ENCODE measurements around the gene SPG11.
"Not testable (repeated sequence)": the region's sequence is repeated elsewhere in the genome, so short reads cannot be mapped to it uniquely, and the experiment has no call there.

The SPG11 gene, protein sequence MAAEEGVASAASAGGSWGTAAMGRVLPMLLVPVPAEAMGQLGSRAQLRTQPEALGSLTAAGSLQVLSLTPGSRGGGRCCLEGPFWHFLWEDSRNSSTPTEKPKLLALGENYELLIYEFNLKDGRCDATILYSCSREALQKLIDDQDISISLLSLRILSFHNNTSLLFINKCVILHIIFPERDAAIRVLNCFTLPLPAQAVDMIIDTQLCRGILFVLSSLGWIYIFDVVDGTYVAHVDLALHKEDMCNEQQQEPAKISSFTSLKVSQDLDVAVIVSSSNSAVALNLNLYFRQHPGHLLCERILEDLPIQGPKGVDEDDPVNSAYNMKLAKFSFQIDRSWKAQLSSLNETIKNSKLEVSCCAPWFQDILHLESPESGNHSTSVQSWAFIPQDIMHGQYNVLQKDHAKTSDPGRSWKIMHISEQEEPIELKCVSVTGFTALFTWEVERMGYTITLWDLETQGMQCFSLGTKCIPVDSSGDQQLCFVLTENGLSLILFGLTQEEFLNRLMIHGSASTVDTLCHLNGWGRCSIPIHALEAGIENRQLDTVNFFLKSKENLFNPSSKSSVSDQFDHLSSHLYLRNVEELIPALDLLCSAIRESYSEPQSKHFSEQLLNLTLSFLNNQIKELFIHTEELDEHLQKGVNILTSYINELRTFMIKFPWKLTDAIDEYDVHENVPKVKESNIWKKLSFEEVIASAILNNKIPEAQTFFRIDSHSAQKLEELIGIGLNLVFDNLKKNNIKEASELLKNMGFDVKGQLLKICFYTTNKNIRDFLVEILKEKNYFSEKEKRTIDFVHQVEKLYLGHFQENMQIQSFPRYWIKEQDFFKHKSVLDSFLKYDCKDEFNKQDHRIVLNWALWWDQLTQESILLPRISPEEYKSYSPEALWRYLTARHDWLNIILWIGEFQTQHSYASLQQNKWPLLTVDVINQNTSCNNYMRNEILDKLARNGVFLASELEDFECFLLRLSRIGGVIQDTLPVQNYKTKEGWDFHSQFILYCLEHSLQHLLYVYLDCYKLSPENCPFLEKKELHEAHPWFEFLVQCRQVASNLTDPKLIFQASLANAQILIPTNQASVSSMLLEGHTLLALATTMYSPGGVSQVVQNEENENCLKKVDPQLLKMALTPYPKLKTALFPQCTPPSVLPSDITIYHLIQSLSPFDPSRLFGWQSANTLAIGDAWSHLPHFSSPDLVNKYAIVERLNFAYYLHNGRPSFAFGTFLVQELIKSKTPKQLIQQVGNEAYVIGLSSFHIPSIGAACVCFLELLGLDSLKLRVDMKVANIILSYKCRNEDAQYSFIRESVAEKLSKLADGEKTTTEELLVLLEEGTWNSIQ (N-terminal part only)

DNA sequence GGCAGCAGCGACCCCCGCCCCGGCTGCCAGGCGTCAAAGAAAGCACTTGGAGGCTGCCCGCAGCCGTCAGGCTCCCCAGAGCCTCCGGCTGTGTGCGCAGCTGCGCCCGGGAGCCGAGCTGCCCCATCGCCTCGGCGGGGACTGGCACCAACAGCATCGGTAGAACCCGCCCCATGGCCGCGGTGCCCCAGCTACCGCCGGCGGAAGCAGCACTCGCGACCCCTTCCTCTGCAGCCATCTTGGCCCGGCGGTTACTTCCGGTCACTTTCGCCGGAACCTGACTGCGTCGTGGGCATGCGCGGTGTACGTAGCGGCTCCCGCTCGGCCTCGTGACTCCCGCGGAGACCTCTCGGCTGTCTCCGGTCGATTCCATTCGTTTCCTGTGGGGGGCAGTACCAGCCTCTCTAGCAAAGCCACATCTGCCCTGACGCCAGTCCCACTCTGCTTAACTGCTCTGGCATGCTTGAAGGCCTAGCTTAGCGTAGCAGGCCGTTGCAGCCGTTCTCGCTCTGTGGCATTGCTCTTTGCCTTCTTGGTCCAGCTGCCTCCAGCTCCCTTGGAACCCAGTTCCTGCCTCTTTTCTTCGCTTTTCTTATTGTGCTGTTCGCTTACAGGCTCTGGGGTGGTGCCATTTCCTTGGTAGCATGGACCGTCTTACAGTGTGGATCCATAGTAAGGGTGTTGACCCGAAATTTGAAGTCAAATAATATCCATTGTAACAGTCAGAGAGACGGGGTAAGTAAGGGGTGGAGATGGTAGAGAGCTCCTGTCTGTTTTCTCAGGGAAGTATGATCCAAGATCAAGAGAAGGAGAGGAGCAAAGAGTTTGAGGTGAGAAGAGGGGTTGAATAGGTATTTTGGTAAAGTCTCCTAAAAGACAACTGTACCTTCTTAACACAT is at the start of gene SPG11:
TSS of gene SPG11 (minus strand) at position 253 of the 899 bp plus-strand sequence. CDS start at position 238, 15 bp downstream.
- DNase-seq (ENCODE audit: low spot score), result peak; percentile 99

DNA sequence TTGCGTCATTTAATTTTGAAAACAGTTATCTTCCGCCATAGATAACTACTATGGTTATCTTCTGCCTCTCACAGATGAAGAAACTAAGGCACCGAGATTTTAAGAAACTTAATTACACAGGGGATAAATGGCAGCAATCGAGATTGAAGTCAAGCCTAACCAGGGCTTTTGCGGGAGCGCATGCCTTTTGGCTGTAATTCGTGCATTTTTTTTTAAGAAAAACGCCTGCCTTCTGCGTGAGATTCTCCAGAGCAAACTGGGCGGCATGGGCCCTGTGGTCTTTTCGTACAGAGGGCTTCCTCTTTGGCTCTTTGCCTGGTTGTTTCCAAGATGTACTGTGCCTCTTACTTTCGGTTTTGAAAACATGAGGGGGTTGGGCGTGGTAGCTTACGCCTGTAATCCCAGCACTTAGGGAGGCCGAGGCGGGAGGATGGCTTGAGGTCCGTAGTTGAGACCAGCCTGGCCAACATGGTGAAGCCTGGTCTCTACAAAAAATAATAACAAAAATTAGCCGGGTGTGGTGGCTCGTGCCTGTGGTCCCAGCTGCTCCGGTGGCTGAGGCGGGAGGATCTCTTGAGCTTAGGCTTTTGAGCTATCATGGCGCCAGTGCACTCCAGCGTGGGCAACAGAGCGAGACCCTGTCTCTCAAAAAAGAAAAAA is 49.0 kb upstream of the SPG11 start:
- DNase-seq (ENCODE audit: low spot score), result peak; percentile 77

DNA sequence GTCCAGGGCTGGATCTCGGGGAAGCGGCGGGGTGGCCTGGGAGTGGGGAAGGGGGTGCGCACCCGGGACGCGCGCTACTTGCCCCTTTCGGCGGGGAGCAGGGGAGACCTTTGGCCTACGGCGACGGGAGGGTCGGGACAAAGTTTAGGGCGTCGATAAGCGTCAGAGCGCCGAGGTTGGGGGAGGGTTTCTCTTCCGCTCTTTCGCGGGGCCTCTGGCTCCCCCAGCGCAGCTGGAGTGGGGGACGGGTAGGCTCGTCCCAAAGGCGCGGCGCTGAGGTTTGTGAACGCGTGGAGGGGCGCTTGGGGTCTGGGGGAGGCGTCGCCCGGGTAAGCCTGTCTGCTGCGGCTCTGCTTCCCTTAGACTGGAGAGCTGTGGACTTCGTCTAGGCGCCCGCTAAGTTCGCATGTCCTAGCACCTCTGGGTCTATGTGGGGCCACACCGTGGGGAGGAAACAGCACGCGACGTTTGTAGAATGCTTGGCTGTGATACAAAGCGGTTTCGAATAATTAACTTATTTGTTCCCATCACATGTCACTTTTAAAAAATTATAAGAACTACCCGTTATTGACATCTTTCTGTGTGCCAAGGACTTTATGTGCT is 48.4 kb upstream of the SPG11 start:
- DNase-seq (ENCODE audit: low spot score), result peak; percentile 57

DNA sequence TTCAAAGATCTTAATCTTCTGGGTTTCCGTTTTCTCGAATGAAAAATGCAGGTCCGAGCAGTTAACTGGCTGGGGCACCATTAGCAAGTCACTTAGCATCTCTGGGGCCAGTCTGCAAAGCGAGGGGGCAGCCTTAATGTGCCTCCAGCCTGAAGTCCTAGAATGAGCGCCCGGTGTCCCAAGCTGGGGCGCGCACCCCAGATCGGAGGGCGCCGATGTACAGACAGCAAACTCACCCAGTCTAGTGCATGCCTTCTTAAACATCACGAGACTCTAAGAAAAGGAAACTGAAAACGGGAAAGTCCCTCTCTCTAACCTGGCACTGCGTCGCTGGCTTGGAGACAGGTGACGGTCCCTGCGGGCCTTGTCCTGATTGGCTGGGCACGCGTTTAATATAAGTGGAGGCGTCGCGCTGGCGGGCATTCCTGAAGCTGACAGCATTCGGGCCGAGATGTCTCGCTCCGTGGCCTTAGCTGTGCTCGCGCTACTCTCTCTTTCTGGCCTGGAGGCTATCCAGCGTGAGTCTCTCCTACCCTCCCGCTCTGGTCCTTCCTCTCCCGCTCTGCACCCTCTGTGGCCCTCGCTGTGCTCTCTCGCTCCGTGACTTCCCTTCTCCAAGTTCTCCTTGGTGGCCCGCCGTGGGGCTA is 47.8 kb upstream of the SPG11 start, which contains the start of the genes B2M and PATL2:
TSS of gene B2M (plus strand) at position 422 of the 647 bp plus-strand sequence. CDS start at position 452, 30 bp downstream.
TSS of gene PATL2 (minus strand) at position 228 of the 647 bp plus-strand sequence. CDS start 34,833 bp downstream, outside the sequence.
- DNase-seq (ENCODE audit: low spot score), result peak; percentile 98

DNA sequence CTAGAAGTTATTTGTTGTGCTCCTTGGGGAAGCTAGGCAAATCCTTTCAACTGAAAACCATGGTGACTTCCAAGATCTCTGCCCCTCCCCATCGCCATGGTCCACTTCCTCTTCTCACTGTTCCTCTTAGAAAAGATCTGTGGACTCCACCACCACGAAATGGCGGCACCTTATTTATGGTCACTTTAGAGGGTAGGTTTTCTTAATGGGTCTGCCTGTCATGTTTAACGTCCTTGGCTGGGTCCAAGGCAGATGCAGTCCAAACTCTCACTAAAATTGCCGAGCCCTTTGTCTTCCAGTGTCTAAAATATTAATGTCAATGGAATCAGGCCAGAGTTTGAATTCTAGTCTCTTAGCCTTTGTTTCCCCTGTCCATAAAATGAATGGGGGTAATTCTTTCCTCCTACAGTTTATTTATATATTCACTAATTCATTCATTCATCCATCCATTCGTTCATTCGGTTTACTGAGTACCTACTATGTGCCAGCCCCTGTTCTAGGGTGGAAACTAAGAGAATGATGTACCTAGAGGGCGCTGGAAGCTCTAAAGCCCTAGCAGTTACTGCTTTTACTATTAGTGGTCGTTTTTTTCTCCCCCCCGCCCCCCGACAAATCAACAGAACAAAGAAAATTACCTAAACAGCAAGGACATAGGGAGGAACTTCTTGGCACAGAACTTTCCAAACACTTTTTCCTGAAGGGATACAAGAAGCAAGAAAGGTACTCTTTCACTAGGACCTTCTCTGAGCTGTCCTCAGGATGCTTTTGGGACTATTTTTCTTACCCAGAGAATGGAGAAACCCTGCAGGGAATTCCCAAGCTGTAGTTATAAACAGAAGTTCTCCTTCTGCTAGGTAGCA is 47.0 kb upstream of the SPG11 start:
- peak; percentile 60 for DNase-seq (ENCODE audit: low spot score)

DNA sequence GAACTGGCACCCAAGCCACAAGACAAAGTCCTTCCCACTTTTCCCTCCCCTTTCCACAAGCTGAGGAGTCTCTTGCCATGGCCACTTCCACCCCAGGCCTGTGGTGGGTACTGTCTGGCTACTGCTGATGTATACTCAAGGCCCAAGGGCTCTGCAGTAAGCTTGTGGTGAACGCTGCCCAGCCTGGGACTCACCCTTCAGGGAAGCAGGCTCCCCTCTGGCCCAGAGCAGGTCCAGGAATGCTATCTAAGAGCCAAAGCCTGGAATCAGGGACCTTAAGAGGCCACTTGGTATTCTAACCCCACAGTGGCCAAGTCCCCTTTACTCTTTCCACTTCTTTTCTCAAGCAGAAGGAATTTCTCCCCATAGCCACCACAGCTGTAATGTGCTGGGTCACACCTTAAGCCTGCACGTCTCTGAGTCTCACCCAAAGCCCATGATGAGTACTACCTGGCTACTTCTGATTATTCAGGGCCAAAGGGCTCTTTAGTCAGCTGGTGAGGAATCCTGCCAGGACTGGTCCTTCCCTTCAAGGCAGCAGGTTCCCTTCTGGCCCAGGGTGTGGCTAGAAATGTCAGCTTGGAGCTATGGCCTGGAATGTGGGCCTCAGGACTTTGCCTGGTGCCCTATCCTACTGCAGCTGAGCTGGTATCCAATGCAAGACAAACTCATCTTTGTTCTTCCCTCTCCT is 43.6 kb upstream of the SPG11 start:
- no peak for DNase-seq (ENCODE audit: low spot score)

DNA sequence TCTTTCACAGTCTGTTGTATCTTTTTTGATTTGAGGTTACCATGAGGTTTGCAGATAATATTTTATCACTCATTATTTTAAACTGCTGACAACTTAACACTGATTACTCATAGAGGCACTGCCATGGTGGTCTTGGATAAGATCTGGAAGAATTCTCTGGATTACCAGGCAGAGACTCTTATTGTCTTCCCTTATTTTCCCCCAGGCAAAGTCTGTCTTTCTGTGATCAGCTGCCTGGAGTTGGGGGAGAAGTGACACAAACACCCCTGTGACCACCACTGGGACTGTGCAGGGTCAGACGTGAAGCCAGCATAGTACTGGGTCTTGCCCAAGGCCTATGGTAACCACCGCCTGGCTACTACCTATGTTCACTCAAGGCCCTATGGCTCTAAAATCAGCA is 42.9 kb upstream of the SPG11 start:
- no peak for DNase-seq (ENCODE audit: low spot score)

DNA sequence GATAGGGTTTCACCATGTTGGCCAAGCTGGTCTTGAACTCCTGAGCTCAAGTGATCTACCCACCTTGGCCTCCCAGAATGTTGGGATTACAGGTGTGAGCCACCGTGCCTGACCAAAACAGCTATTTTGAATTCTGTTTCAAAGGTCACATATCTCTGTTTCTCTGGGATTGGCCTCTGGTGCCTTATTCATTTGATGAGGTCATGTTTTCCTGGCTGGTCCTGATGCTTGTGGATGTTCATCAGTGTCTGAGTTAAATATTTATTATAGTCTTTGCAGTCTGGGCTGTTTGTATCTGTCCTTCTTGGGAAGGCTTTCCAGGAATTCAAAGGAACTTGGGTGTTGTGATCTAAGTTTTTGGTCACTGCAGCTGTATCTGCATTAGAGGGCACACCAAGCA is 42.5 kb upstream of the SPG11 start:
- no peak for DNase-seq (ENCODE audit: low spot score)

DNA sequence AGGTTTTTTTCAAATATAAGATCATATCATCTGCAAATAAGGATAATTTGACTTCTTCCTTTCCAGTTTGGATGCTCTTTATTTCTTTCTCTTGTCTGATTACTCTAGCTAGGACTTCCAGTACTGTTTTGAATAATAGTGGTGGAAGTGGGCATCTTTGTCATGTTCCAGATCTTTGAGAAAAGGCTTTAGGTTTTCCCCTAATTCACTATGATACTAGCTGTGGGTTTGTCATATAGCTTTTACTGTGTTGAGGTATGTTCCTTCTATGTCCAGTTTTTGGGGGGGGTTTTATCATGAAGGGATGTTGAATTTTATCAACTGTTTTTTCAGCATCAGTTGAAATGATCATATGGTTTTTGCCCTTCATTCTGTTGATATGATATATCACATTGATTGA is 37.2 kb upstream of the SPG11 start:
- DNase-seq (ENCODE audit: low spot score), result not testable (repeated sequence)

DNA sequence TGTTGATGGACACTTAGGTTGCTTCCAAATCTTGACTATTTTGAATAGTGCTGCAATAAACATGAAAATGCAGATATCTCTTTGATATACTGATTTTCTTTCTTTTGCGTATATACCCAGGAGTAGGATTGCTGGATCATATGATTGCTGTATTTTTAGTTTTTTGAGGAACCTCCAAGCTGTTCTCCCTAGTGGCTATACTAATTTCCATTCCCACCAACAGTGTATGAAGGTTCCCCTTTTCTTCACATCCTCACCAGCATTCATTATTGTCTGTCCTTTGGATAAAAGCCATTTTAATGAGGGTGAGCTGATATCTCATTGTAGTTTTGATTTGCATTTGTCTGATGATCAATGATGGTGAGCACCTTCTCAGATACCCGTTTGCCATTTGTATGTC is 35.2 kb upstream of the SPG11 start:
- DNase-seq (ENCODE audit: low spot score), result no peak

DNA sequence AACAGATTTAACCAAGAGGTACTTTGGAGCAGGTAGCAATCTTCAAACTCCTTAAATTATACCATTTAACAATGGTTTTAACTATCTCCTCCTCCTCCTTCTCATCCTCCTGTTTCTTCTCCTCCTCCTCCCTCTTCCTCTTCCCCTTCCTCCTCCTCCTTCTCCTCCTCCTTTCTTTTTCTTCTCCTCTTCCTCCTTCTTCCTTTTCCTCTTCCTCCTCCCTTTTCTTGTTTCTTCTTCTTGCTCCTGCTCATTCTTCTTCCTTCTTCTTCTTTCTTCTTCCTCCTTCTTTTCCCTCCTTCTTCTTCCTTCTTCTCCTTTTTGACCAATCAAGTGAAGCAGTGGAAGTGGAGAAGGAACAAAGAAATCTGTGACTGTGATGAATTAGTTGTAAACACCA is 33.6 kb upstream of the SPG11 start:
- DNase-seq (ENCODE audit: low spot score), result no peak

DNA sequence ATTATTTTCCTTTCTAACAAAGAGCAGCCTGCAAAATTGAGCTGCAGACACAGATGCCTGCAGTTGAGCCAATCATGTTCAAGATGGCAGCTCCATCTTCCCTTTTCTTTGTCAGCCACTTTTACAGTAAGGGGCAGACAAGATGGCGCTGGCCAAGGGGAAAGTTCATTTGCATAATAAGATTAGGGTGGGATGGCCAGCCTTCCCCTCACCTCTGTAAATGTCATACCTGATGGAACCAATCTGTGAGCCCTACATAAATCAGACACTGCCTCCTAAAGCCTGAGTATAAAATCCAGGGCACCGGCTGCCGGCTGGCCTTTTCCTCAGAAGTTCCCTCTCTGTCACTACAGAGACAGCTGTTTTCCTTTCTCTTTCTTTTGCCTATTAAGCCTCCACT is 31.8 kb upstream of the SPG11 start:
- DNase-seq (ENCODE audit: low spot score), result no peak

DNA sequence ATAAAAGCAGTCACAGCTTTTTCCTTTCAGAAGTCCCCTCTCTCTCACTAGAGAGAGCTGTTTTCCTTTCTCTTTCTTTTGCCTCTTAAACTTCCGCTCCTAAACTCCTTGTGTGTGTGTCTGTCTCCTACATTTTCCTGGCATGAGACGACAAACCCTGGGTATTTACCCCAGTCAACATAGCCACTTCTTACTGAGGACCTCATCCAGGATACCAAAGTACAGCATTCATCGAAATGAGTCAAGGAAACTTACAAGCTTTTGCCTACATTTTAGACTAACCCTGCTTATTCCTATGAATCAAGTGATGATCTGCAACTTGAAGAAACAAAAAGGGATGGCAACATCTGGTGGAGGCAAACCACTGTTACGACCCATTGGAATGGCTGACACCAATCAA is 31.0 kb upstream of the SPG11 start:
- no peak for DNase-seq (ENCODE audit: low spot score)

DNA sequence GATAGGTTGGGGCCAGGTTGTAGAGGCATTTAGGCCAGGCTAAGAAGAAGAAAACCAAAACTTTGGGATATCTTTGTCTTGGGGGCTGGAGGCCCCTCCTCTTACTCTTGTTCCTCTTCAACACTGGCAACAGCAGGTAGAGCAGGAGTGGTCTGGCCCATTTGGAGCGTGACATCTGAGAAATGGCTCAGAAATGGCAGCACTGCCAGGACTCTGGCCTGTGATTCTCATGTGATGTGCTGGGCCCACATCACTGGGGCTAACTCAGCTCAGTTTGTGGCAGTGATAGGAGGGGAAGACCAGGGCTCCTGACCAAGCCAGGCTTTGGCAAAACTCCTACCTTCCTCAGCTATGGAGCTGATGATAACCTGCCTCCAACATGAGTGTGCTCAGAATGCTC is 29.2 kb upstream of the SPG11 start:
- DNase-seq (ENCODE audit: low spot score), result no peak

DNA sequence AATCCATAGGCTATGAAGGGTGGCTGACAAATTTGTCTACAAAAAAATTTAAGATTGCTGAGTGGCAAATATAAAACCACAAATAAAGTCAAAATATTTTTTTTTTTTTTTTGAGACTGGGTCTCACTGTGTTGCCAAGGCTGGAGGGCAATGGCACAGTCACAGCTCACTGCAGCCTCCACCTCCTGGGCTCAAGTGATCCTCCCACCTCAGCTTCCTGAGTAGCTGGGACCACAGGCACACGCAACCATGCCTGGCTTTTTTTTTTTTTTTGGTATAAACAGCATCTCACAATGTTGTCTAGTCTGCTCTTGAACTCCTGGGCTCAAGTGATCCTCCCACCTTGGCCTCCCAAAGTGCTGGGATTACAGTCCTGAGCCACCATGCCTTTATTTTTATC is 26.8 kb upstream of the SPG11 start:
- not testable (repeated sequence) for DNase-seq (ENCODE audit: low spot score)

DNA sequence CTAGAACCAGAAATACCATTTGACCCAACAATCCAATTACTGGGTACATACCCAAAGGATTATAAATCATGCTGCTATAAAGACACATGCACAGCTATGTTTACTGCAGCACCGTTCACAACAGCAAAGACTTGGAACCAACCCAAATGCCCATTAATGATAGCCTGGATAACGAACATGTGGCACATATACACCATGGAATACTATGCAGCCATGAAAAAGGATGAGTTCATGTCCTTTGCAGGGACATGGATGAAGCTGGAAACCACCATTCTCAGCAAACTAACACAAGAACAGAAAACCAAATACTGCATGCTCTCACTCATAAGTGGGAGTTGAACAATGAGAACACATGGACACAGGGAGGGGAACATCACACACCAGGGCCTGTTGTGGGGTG is 25.9 kb upstream of the SPG11 start:
- not testable (repeated sequence) for DNase-seq (ENCODE audit: low spot score)

DNA sequence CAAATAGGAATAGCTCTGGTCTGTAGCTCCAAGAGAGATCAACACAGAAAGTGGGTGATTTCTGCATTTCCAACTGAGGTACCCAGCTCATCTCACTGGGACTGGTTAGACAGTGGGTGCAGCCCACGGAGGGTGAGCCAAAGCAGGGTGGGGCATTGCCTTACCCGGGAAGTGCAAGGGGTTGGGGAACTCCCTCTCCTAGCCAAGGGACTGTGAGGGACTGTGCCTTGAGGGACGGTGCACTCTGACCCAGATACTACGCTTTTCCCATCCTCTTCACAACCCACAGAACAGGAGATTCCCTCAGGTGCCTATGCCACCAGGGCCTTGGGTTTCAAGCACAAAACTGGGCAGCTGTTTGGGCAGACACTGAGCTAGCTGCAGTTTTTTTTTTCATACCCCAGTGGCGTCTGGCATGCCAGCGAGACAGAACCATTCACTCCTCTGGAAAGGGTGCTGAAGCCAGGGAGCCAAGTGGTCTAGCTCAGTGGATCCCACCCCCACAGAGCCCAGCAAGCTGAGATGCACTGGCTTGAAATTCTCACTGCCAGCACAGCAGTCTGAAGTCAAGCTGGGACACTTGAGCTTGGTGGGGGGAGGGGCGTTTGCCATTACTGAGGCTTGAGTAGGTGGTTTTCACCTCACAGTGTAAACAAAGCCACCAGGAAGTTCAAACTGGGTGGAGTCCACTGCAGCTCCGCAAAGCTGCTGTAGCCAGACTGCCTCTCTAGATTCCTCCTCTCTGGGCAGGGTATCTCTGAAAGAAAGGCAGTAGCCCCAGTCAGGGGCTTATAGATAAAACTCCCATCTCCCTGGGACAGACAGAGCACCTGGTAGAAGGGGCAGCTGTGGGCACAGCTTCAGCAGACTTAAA is 19.6 kb upstream of the SPG11 start:
- peak; percentile 87 for DNase-seq (ENCODE audit: low spot score)

All from CD4-positive, alpha-beta T cell treated with Interleukin-15 for 4 hours (primary cell).